Adrenal gland (tissue), 12 donors: ENCODE data around the gene NUP210. TPM values are rescaled to one million over a fixed set of nuclear protein-coding genes. Genes with fewer than 3 reads are reported as not detected.
A peak's percentile ranks its signal among the peaks of the same experiment; 100 is the strongest.

Experiments used
- DNase-seq, 7 donors: peaks; one replicate each; pipeline ENCODE4 v3.0.0-alpha.2; 2019 to 2020
- H3K27ac ChIP-seq, 5 donors: fragments of 200-600 bp; sonication (generic) in 4 of 5; 1 replicate in 3 of 5; 2 replicates in 2 of 5; pipeline versions ENCODE4 v1.5.1 to v1.8.0; 2016 to 2020; ENCODE audit warnings: mild to moderate bottlenecking in 1 of 5
- H3K27me3 ChIP-seq: fragments of 200-600 bp; 2 replicates; pipeline ENCODE4 v1.8.0; 2021
- H3K36me3 ChIP-seq, 2 donors: fragments of 200-600 bp; replicated peaks in 1 of 2; 1 replicate in 1 of 2; 2 replicates in 1 of 2; pipeline versions ENCODE4 v1.5.1 to v1.8.0; 2018 to 2022
- H3K4me1 ChIP-seq, 2 donors: fragments of 200-600 bp; replicated peaks in 1 of 2; 1 replicate in 1 of 2; 2 replicates in 1 of 2; pipeline versions ENCODE4 v1.5.1 to v1.8.0; 2018 to 2021
- H3K4me3 ChIP-seq, 4 donors: fragments of 200-600 bp; sonication (generic) in 3 of 4; one replicate each; pipeline ENCODE4 v1.5.1; 2016 to 2018
- H3K9me3 ChIP-seq, 3 donors: fragments of 200-600 bp; sonication (generic) in 1 of 3; replicated peaks in 1 of 3; 1 replicate in 2 of 3; 2 replicates in 1 of 3; pipeline versions ENCODE4 v1.5.1 to v1.8.0; 2016 to 2021
- POLR2A ChIP-seq, 2 donors: fragments of 450-650 bp; IDR thresholded peaks; one replicate each; pipeline ENCODE4 v1.6.1; 2017; ENCODE audit warnings: antibody characterized with exemption in 2 of 2, mild to moderate bottlenecking in 2 of 2, moderate library complexity in 1 of 2
- WGBS, 4 donors: extraction: QIAGEN DNeasy Blood & Tissue Kit in 2 of 4; methylation state at CpG; one replicate each; pipeline versions ENCODE4 v1.1.5 to v1.1.7; 2013 to 2017; 5-methylcytosine and 5-hydroxymethylcytosine counted together
- intact Hi-C, 2 donors: fragments of 100-400 bp; cut with DNase I; formaldehyde crosslinking; loops; one replicate each; pipeline versions ENCODE4 v1.14.1 to v1.15.0; 2022 to 2023
- polyA plus RNA-seq, 3 donors: library from polyadenylated mRNA; stranded (reverse); fragments of 200-250 nt in 2 of 3; fragments of 350-450 nt in 1 of 3; fragmentation: Illumina TruSeq in 1 of 3; extraction: RNeasy Lipid Tissue Mini Kit (QIAGEN cat#74804) in 1 of 3; gene quantifications; one replicate each; pipeline ENCODE4 v1.2.3, GENCODE V29; 2013 to 2014
- total RNA-seq, 9 donors: library from RNA; depleted of rRNA in 4 of 9; stranded (reverse); fragments of >200 nt in 4 of 9; fragments of 120-200 nt in 1 of 9; fragmentation: NEBNext Ultra II Directional in 1 of 9; extraction: Animal tissue kit (Norgen Biotek cat#: 25700) in 1 of 9; gene quantifications; one replicate each; pipeline versions ENCODE4 v1.1.0 to v1.2.4, GENCODE V29; 2013 to 2023
- TF ChIP-seq, protein P1 (sequence below), 6 experiments: fragments of 450-650 bp in 4 of 6; fragments of 200-600 bp in 2 of 6; sonication (generic) in 1 of 6; IDR thresholded peaks; 1 replicate in 5 of 6; 2 replicates in 1 of 6; pipeline versions ENCODE4 v1.5.1 to v1.8.0; 2016 to 2021; ENCODE audit warnings: antibody characterized with exemption in 6 of 6, mild to moderate bottlenecking in 2 of 6, moderate library complexity in 1 of 6
- donor health status: healthy with polysubstance abuse.
- donor health status: Bipolar disorder and iron deficiency.
- donor health status: DM: yes; HTN: yes; CAD: no.
- donor health status: DM: no; HTN: no; CAD: no.
- donor health status: DM: no; HTN: no; CAD: no.
- donor health status: DM: yes; HTN: yes; CAD: no.

Gene NUP210
- total and polyA plus RNA-seq, 12 donors = 3.0 to 15.8 (median 8.6) TPM

DNA sequence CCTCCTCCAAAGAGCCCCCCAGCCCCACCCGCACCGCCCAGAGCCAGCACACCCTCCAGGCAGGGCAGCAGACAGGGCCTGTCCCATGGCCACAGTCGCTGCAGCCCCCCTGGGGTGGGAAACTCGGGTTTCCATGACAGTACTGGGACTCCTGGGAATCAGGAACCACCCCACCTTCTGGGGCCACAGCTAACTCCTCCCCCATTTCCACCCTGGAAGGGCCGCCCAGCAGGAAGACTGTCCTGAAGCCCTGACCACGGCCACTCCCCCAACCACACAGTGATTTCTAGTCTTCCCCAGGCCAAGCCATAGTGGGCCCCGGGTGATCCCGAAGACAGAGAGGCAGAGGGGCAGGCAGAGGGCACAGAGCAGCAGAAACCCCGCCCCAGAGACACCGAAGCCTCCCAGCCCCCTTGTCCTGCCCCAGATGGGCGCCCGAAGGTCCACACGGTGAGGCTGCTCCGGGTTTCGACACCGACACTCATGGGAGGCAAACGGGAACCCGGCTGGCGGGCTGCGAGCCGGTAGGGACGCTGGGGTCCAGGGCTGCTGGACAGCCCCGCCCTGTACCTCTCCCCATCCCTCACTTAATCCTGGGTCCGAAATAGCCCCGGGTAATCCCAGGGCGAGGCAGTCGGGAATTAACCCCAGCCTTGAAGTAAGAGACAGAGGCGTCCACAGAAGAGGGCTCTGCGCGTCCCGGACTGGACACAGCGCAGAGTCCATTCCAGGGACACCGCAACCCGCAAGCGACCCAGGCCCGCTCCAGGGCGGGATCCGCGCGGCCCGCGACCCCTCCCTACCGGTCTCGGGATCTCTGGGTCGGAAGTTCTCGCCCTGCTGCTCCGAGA lies 138.4 kb downstream of the NUP210 start:
- DNase-seq = peak in 5 of 7 donors; percentile 39 to 57 (median 47)

DNA sequence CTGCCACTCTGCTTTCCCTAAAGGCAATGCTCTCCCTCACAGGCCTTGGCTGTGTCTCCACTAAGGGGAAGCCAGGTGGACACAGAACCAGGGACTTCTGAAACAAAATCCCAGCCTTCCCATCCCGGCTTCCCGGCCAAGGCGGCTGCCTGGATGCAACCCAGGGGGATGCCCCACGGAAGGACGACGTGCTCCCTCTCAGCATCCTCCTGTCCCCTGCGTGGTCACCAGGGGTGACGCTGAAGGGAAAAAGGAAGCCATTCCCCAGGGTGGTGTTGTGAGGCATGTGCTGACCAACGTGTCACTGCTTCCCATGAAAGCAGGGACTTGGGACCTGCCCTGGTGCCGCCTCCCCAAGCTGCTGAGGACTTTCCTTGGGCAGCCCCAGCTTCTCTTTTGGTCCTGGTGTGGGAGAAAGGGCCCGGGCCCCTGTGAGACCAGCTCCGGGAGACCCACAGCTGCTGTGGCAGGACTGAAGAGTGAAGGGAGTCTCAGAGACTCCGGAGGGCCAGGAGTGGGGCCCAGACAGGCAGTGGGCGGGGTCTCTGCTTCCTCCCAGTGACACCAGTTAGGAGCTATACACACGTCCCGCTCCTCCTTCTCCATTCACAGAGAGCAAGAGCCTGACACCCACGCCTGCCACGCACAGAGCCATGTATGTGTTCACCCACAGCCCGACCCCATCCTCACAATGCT lies 139.2 kb downstream of the NUP210 start:
- H3K36me3 ChIP-seq = no peaks in the 10 kb centered on the region
- peaks cover 28% of the 10 kb centered on the region for H3K27me3 ChIP-seq
- DNase-seq = no peak
- H3K27ac ChIP-seq = peak overlapping the region in 1 of 5 donors; percentile 66
- 62 to 77% (median 67%) methylated on average over 10 to 19 of the region's 19 CpGs for WGBS, 4 donors
- intact Hi-C loops = loop anchor here in 1 of 2 donors (10.0 kb wide), 1 partner anchor 186 kb away; no protein-coding TSS in a partner anchor
- H3K4me1 ChIP-seq = peaks cover 0 to 9% of the 10 kb centered on the region in 2 donors
- H3K9me3 ChIP-seq = no peaks in the 10 kb centered on the region
- no peak overlapping the region for H3K4me3 ChIP-seq
- no peak for TF ChIP-seq POLR2A (IDR thresholded peaks at IDR 0.05)
- TF ChIP-seq, protein P1, sequence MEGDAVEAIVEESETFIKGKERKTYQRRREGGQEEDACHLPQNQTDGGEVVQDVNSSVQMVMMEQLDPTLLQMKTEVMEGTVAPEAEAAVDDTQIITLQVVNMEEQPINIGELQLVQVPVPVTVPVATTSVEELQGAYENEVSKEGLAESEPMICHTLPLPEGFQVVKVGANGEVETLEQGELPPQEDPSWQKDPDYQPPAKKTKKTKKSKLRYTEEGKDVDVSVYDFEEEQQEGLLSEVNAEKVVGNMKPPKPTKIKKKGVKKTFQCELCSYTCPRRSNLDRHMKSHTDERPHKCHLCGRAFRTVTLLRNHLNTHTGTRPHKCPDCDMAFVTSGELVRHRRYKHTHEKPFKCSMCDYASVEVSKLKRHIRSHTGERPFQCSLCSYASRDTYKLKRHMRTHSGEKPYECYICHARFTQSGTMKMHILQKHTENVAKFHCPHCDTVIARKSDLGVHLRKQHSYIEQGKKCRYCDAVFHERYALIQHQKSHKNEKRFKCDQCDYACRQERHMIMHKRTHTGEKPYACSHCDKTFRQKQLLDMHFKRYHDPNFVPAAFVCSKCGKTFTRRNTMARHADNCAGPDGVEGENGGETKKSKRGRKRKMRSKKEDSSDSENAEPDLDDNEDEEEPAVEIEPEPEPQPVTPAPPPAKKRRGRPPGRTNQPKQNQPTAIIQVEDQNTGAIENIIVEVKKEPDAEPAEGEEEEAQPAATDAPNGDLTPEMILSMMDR (IDR thresholded peaks at IDR 0.05) = no peak

More for the DNA sequence above, 138.4 kb downstream of the NUP210 start:
- no peak for TF ChIP-seq POLR2A (IDR thresholded peaks at IDR 0.05)
- TF ChIP-seq, protein P1 (IDR thresholded peaks at IDR 0.05) = no peak
- H3K36me3 ChIP-seq = no peaks in the 10 kb centered on the region
- H3K27ac ChIP-seq = peak overlapping the region in 2 of 5 donors; percentile 17 to 66
- H3K9me3 ChIP-seq = no peaks in the 10 kb centered on the region
- peaks cover 28% of the 10 kb centered on the region for H3K27me3 ChIP-seq
- 13 to 30% (median 21%) methylated on average over 17 to 47 of the region's 47 CpGs for WGBS, 4 donors
- peaks cover 0 to 9% of the 10 kb centered on the region in 2 donors for H3K4me1 ChIP-seq
- intact Hi-C loops = loop anchor here in 1 of 2 donors (10.0 kb wide), 1 partner anchor 187 kb away; no protein-coding TSS in a partner anchor
- peak overlapping the region in 2 of 4 donors; percentile 8 to 55 for H3K4me3 ChIP-seq

DNA sequence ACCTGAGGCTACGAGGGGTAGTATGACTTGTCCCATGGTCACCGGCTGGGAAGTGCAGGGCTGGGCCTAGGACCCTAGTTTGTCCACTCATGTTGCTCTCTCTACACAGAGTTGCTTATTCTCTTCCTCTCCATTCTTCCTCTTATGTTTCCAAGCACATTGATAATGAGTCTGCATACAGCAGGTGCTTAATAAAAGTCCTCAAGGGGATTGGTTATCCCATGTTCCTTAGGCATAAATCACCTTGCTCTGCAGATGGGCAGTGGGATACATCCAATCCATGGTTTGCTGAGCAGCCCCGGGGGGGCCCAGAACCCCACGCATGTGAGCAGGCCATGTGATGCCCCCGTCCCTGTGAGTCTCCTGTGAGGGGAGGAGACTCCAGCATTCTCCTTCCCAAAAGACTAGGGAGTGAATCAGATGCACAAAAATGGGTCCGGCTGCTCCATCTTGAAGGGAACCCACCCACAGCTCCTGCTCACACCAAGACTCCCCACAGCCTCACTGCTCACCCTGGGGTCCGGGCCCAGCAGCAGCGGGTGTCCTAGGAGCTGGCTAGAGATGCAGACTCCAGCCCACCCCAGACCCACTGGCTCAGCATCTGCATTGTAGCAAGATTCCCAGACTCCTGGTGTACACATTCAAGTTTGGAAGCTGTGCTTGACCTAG lies 139.9 kb downstream of the NUP210 start:
- intact Hi-C loops = loop anchor here in 1 of 2 donors (10.0 kb wide), 1 partner anchor 185 kb away; no protein-coding TSS in a partner anchor
- no peaks in the 10 kb centered on the region for H3K9me3 ChIP-seq
- H3K27me3 ChIP-seq = peaks cover 22% of the 10 kb centered on the region
- WGBS, 4 donors = 94 to 96% (median 95%) methylated on average over 4 to 8 of the region's 8 CpGs
- no peak overlapping the region for H3K4me3 ChIP-seq
- peaks cover 0 to 9% of the 10 kb centered on the region in 2 donors for H3K4me1 ChIP-seq
- no peak for TF ChIP-seq POLR2A (IDR thresholded peaks at IDR 0.05)
- TF ChIP-seq, protein P1 (IDR thresholded peaks at IDR 0.05) = no peak
- H3K36me3 ChIP-seq = no peaks in the 10 kb centered on the region
- no peak for DNase-seq
- peak overlapping the region in 1 of 5 donors; percentile 66 for H3K27ac ChIP-seq
